ENCODE results near the gene PUSL1.

PUSL1 gene

GRCh38 chr1:1318777-1319645, 10.6 kb downstream of the PUSL1 start:
- no peak overlapping the region for H3K4me3 ChIP-seq (replicated peaks; ENCODE audit: low read depth, low read length)
- no peak for TF ChIP-seq CTCF (IDR thresholded peaks at IDR 0.05; ENCODE audit: low read length, missing control alignments)
- DNase-seq (ENCODE audit: low read depth) = no peak

GRCh38 chr1:1319646-1319941, 11.2 kb downstream of the PUSL1 start:
- no peak for DNase-seq (ENCODE audit: low read depth)
- TF ChIP-seq CTCF (IDR thresholded peaks at IDR 0.05; ENCODE audit: low read length, missing control alignments) = no peak
- H3K4me3 ChIP-seq (replicated peaks; ENCODE audit: low read depth, low read length) = no peak overlapping the region

DNA sequence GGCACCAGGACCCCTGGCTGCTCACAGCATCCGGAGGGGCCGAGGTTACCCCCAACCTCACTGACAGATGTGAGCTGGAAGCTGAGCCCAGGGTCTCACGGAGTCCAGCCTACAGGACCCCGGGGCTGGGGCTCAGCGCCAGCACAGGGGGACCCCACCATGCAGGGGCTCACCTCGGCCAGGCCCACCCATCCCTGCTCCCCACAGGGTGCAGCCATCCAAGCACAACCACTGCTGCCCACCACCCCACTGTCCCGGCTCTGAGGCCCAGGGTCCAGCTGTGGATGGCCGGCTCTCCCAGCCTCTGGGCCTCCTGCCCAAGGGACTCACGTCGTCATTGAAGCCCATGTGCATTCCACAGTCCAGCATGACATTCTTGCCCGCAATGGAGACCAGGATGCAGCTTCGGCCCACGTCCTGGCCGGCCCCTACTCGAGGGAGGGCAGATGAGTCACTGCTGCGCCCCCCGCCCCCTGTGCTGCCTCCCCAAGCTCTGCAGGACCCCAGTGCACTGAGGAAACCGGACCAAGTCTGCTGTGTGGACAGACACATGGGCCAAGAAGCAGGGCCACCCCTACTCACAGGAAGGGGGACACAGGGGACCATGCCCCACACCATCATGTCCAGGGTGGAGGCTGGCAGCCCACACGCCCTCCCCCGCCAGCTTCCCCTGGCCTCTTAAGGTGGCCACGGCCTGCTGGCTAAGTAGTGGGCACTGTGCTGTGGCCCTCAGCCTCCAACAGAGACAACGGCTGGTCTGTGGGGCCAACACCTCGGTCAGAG, 12.5 kb downstream of the PUSL1 start:
- no peak overlapping the region for H3K4me3 ChIP-seq (replicated peaks; ENCODE audit: low read depth, low read length)
- TF ChIP-seq CTCF (IDR thresholded peaks at IDR 0.05; ENCODE audit: low read length, missing control alignments) = no peak
- DNase-seq (ENCODE audit: low read depth) = no peak

GRCh38 chr1:1321477-1321876, 13.1 kb downstream of the PUSL1 start:
- H3K4me3 ChIP-seq (replicated peaks; ENCODE audit: low read depth, low read length) = no peak overlapping the region
- no peak for DNase-seq (ENCODE audit: low read depth)
- TF ChIP-seq CTCF (IDR thresholded peaks at IDR 0.05; ENCODE audit: low read length, missing control alignments) = no peak

GRCh38 chr1:1322418-1322817, 14.0 kb downstream of the PUSL1 start:
- no peak overlapping the region for H3K4me3 ChIP-seq (replicated peaks; ENCODE audit: low read depth, low read length)
- no peak for TF ChIP-seq CTCF (IDR thresholded peaks at IDR 0.05; ENCODE audit: low read length, missing control alignments)
- no peak for DNase-seq (ENCODE audit: low read depth)

DNA sequence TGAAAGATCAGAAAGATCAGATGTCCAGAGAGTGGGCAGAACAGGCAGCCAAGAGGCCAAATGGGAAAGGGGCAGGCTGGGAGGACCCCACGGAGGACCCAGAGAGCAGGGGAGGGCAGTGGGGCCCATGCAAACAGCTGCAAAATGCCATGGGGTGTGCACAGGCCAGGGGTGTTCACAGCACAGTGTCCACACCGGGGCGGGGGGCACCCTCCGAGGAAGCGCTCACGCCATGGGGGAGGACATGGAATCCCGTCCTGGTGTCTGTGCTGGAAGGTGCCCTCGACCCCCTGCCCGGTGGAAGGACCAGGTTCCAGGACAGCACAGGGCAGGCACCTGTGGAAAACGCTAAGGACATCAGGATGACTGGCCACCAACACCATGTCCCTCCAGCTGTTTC, 14.6 kb downstream of the PUSL1 start:
- TF ChIP-seq CTCF (IDR thresholded peaks at IDR 0.05; ENCODE audit: low read length, missing control alignments) = no peak
- H3K4me3 ChIP-seq (replicated peaks; ENCODE audit: low read depth, low read length) = no peak overlapping the region

More for the DNA sequence above, 14.6 kb downstream of the PUSL1 start:
- DNase-seq (ENCODE audit: low read depth) = no peak
